NCI-H2196 (cell line): ENCODE results near the gene CX3CL1.
"Not testable (repeated sequence)": the region's sequence is repeated elsewhere in the genome, so short reads cannot be mapped to it uniquely, and the experiment has no call there.

Experiments
- DNase-seq: peaks from one replicate; lab custom pipeline; 2025; ENCODE audit not compliant: unreplicated experiment; lab: John Stamatoyannopoulos, UW

Gene CX3CL1

DNA sequence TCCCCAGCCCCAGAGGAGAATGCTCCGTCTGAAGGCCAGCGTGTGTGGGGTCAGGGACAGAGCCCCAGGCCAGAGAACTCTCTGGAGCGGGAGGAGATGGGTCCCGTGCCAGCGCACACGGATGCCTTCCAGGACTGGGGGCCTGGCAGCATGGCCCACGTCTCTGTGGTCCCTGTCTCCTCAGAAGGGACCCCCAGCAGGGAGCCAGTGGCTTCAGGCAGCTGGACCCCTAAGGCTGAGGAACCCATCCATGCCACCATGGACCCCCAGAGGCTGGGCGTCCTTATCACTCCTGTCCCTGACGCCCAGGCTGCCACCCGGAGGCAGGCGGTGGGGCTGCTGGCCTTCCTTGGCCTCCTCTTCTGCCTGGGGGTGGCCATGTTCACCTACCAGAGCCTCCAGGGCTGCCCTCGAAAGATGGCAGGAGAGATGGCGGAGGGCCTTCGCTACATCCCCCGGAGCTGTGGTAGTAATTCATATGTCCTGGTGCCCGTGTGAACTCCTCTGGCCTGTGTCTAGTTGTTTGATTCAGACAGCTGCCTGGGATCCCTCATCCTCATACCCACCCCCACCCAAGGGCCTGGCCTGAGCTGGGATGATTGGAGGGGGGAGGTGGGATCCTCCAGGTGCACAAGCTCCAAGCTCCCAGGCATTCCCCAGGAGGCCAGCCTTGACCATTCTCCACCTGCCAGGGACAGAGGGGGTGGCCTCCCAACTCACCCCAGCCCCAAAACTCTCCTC is 10.4 kb downstream of the CX3CL1 start:
- DNase-seq = no peak

DNA sequence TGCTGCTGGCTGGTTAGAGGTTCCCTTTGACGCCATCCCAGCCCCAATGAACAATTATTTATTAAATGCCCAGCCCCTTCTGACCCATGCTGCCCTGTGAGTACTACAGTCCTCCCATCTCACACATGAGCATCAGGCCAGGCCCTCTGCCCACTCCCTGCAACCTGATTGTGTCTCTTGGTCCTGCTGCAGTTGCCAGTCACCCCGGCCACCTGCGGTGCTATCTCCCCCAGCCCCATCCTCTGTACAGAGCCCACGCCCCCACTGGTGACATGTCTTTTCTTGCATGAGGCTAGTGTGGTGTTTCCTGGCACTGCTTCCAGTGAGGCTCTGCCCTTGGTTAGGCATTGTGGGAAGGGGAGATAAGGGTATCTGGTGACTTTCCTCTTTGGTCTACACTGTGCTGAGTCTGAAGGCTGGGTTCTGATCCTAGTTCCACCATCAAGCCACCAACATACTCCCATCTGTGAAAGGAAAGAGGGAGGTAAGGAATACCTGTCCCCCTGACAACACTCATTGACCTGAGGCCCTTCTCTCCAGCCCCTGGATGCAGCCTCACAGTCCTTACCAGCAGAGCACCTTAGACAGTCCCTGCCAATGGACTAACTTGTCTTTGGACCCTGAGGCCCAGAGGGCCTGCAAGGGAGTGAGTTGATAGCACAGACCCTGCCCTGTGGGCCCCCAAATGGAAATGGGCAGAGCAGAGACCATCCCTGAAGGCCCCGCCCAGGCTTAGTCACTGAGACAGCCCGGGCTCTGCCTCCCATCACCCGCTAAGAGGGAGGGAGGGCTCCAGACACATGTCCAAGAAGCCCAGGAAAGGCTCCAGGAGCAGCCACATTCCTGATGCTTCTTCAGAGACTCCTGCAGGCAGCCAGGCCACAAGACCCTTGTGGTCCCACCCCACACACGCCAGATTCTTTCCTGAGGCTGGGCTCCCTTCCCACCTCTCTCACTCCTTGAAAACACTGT is 11.3 kb downstream of the CX3CL1 start:
- DNase-seq = no peak

DNA sequence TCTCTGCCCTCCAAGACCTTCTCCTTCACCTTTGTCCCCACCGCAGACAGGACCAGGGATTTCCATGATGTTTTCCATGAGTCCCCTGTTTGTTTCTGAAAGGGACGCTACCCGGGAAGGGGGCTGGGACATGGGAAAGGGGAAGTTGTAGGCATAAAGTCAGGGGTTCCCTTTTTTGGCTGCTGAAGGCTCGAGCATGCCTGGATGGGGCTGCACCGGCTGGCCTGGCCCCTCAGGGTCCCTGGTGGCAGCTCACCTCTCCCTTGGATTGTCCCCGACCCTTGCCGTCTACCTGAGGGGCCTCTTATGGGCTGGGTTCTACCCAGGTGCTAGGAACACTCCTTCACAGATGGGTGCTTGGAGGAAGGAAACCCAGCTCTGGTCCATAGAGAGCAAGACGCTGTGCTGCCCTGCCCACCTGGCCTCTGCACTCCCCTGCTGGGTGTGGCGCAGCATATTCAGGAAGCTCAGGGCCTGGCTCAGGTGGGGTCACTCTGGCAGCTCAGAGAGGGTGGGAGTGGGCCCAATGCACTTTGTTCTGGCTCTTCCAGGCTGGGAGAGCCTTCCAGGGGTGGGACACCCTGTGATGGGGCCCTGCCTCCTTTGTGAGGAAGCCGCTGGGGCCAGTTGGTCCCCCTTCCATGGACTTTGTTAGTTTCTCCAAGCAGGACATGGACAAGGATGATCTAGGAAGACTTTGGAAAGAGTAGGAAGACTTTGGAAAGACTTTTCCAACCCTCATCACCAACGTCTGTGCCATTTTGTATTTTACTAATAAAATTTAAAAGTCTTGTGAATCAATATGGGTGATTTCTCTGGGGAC is 12.2 kb downstream of the CX3CL1 start:
- no peak for DNase-seq

DNA sequence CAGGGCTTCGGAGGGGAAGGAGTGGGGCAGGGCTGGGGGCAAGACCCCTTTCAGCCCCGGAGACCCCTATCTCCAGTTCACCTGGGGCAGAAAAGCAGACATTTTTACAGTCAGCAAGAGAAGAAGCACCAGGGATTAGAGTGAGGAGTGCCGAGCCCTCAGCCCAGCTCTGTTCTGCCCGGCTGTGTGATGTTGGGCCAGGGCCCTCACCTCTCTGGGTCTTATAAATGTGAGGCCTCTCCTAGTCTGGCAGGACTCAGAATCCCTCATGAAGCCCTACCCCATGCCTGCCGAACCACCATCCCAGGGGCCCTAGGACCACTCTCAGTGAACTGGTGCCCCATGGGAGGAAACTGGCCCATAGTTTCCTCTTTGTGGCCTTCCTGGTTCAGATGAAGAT is 12.8 kb downstream of the CX3CL1 start:
- DNase-seq = no peak

DNA sequence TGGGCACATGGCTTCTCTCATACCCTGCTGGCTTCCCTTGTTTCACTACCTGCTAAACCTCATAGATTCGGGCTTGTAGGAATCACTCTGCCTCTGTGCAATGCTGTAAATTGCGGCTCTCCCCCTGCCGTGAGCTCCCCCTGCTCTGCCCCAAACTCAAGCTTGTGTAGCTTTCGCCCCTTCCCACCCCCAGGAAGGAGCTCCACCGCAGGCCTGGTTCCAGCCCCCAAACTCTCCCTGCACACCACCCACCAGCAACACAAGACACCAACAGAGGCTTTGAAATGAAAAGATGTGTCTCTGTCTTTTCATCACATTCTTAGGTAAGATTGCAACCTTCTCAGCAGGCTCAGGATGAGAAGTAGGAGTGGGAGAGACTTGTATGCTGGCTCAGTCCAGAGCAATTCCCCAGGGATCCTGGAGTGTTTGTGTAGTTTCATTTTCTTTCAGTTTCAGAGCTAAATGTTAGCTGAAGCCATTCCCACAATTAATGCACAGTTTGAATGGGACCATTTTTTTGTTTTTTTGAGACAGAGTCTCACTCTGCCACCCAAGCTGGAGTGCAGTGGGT is 14.2 kb downstream of the CX3CL1 start:
- DNase-seq = no peak

DNA sequence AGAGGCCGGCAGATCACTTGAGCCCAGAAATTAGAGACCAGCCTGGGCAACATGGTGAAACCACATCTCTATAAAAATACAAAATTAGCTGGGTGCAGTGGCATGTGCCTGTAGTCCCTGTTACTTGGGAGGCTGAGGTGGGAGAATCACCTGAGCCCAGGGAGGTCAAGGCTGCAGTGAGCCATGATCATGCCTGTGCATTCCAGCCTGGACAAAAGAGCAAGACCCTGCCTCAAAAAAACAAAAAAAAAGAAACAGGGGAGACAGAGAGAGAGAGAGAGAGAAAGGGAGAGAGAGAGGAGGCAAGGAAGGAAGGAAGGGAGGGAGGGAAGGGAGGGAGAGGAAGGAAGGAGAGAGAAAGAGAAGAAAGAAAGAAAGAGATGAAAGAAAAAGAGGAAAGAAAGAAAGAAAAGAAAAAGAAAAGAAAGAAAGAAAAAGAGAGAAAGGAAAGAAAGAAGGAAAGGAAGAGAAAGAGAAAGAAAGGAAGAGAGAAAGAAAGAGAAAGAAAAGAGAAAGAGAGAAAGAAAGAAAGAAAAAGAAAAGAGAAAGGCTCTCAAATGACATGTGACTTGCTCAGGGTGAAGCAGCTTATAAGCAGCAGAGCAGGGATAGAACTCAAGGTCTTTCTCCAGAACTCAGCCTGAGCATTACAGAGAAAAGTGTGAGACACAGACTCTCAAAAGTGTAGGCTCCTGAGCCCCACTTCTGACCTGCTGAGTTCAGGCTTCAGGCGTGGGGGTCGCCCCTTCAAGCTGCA is 15.5 kb downstream of the CX3CL1 start:
- DNase-seq = no peak

DNA sequence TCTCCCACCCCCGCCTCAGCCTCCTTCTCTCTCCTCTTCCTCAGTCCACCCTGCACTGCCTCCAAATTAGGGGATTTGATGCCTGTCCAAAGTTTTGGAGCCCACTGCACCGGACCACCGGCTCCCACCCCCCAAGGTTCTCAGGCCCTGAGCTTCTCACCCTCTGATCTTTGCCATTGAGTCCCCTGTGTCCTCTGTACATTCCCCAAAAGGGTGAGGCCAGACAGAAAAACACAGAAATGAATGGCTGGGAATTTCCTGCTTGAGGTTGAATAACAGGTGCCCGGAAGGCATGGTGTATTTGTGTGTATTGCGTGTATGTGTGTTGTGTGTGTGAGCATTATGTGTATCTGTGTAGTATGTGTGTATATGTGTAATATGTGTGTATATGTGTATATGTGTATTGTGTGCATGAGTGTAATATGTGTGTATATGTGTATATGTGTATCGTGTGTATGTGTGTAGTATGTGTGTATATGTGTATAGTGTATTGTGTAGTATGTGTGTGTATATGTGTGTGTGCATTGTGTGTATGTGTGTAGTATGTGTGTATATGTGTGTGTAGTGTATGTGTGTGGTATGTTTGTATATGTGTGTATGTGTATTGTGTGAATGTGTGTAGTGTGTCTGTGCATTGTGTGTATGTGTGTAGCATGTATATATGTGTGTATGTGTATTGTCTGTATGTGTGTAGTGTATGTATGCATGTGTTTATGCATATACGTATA is 16.2 kb downstream of the CX3CL1 start:
- DNase-seq = no peak

DNA sequence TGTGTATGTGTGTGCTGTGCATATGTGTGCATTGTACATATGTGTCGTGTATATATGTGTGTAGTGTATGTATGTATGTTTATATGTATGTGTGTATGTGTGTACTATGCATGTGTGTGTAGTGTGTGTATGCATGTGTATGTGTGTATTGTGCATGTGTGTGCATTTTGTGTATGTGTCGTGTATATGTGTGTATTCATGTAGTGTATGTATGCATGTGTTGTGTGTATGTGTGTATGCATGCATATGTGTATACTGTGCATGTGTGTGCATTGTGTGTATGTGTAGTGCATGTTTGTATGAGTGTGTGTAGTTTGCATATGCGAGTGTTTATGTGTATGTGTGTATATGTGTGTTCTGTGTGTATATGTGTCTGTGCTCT is 16.8 kb downstream of the CX3CL1 start:
- no peak for DNase-seq

DNA sequence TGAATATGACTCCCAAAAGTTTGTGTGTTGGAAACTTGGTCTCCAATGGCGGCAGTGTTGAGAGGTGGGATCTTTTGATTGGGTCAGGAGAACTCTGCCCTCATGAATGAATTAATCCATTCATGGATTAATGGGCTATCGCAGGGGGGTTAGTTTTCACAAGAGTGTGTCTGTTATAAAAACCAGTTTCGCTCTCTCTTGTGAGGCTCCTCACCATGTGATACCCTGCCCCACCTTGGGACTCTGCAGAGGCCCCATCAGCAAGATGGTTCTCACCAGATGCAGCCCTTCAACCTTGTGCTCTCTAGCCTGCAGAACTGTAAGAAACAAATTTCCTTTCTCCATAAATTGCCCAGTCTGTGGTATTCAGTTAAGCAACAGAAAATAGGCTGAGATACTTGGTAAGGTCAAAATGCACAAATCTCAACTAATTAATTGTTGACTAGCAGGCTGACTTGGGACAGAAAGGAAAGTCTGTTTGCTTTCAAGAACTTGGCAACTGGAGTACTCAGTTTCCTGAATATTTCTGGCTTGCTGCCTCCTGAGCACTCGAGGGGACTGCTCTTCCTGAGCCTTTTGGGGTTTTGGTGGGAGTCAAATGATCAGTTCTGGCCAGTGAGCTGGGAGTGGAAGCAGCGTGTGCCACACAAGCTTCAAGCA is 18.5 kb downstream of the CX3CL1 start:
- DNase-seq = no peak

DNA sequence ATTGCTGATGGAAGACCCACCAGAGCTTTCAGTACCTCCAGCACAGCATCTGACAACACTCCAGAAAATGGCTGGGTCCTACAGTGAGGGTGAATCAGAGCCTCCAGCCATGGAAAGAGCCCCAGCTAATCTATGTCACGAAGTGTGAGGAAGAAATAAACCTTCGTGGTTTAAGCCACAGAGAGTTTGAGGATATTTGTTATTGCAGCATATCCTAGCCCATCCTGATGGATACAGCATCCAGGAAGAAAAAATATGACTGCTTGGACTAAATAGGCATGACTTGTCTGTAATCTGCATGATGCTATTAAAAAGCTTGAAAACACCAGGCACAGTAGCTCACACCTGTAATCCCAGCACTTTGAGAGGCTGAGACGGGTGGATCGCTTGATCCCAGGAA is 19.0 kb downstream of the CX3CL1 start:
- DNase-seq = no peak

DNA sequence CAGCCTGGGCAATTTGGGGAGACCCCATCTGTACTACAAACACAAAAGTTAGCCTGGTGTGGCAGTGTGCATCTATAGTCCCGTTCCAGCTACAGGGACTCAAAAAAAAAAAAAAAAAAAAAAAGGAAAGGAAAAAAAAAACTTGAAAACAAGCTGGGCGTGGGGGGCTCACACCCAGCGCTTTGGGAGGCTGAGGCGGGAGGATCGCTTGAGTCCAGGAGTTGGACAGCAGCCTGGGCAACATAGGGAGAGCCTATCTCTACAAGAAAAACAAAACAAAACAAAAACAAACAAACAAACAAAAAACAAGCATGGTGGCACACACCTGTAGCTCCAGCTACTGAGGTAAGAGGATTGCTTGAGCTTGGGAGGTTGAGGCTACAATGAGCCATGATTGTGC is 19.4 kb downstream of the CX3CL1 start:
- DNase-seq = no peak

DNA sequence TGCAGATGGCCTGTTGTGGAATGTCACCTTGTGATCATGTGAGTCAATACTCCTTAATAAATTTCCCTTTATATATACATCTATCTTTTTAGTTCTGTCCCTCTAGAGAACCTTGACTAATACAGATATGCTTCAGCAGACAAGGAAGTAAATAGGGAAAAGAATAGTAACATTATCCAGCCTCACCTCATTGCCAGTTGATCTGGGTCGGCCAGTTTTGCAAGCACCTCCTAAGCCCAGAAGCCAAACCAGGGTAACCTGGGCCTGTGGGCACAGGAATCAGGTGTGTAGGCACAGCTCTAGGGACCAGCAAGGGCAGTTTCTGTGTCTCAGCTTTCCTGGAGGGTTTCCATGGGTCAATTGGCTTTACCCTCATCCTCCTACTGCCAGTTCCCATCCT is 20.4 kb downstream of the CX3CL1 start:
- DNase-seq = no peak

DNA sequence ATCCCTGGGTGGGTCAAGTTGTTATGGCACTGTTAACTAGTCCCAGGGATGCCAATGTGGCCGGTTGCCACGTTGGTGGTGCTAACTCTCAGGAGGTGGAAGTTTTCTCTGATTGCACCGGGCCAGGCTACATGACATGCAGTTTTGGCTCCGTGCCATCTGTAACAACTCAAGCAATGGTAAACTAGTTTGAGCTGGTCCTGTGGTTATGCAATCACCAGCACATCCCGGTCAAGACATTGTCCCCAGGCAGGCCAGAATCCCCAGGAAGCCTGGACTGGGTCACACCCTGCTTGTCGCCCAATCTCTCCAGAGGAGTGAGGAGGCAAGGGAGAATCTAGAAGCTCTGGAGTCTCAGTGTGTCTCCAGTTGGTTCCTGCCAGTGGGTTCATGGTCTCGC is 22.2 kb downstream of the CX3CL1 start:
- DNase-seq = peak; percentile 21

DNA sequence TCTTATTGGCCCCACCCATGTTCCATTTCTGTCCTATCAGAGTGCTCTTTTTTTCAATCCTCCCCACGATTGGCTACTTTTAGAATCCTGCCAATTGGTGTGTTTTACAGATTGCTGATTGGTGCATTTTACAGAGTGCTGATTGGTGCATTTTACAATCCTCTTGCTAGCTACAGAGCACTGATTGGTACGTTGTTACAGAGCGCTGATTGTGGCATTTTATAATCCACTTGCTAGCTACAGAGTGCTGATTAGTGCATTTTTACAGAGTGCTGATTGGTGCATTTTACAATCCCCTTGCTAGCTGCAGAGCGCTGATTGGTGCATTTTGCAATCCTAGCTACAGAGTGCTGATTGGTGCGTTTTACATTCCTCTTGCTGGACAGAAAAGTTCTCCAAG is 22.7 kb downstream of the CX3CL1 start:
- no peak for DNase-seq

DNA sequence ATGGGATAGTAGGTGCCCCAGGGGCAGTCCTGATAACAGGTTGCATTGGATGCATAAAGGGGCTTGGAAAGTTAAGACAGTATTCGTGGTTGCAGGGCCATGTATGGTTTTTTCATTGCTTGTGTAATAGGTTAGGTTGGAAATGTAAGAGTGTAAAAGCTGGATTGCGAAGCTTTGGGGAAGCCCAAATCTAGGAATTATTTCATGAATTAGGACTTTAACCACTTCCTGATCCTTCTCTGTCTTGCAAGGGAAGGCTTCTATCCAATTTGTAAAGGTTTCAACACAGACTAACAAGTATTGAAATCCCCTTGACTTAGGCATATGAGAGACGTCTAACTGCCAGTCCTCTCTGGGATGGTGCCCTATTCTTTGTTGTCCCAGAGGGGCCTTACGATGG is 24.5 kb downstream of the CX3CL1 start:
- DNase-seq = no peak

DNA sequence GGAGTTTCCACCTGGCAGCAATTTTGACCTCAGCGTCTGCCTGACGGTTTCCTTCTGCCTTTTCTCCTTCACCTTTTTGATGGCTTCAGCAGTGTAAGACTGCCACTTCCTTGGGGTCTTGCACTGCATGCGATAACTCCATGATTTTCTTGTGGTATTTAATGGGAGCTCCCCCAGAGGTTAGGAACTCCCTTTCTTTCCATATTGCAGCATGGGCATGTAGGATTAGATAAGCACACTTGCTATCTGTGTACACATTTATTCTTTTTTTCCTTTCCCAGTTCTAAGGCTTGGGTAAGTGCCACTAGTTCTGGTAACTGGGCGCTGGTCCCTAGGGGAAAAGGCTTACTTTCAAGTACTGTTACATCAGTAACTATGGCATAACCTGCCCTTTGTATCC is 25.2 kb downstream of the CX3CL1 start:
- DNase-seq = not testable (repeated sequence)

DNA sequence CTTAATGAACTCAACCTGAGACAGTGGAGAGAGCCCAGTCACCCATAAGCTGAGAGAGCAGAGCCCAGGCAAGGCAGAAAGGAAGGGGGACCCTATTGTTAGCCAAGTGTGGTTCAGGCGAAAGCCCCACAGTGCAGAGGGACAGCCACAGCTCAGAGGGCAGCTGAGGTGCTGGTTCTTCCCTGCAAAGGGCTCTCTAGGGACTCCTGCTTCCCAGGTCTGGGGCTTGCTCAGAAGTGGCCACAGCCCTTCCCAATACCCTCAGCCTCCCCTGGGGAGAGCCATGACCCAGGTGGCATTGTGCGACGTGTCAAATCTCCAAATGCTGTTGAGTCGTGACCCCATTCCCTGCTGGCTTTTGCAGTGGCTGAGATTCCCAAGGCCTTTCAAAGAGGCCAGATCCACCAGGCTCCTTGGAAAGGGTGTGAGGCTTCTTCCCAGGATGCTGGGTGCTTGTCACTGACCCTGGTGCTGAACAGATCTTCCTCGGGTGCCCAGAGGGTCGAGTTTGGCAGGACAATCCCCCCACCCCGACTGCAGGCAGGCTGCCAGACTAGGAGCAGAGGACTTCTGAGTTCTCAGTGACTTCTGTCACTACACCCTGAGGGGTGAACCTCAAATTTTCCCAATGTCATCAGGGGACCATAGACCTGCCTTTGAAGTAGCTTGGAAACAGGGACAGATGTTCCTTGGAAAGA is 29.8 kb downstream of the CX3CL1 start:
- DNase-seq = no peak

DNA sequence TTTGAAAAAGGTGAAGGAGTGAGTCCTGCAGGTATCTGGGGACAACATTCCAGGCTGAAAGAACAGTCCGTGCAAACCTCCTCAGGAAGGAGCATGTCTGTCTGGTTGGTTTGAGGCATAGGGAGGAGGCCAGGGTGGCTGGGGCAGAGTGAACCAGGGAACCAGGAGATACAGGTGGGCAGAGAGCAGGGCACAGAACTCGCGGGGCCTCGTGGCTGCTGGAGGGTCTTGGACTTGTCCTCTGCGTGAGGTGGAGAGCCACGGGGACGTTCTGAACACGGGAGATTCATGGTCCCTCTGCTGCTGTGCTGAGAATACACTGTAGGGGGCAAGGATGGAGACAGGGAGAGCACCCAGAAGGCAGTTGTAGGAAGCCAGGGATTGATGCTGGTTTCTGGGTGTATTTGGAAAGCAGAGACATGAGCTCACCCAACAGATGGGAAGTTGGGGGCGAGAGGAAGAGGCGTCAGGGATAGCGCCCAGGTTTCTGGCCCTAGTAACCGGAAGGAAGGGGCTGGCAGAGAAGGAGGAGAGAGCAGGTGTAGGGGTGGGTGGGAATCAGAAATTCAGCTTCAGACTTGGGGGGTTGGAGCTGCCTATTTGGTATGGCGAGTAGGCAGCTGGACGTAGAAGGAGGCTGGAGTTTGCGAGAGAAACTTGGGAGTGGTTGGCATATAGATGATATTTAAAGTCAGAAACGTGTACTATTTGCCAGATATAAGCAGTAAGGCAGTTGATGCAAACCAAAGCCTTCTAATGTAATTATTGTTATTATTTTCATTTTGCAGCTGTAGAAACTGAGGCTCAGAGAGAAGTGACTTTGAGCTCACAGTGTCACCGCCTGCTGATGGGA is 31.9 kb downstream of the CX3CL1 start, which contains the start of gene CCL17:
Gene CCL17, plus strand, starts transcription at position 803 of the 853 bp plus-strand sequence. CDS start 9,166 bp downstream, outside the sequence.
- no peak for DNase-seq
